ENCODE data around the gene KTN1.
A peak's percentile ranks its signal among the peaks of the same experiment; 100 is the strongest.

The KTN1 gene

DNA sequence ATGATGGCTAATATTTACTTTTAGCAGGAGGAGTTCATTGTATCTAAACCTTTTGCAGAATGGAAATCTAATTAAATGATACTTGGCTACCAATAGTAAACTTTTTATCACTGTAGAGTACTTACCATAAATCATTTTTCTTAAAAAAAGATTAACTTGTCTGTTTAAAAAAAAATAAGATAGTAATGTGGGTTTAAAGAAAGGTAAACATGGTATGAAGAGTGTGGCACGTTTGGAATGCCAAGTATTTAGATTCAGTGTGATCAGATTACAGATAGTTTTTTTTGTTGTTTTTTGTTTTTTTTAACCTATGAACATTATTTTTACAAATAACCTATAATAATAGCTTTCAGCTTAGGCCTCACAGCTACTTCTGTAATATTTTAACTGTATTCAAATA lies 25.8 kb downstream of the KTN1 start:
- peak; percentile 42 for DNase-seq (ENCODE audit: low read depth)

DNA sequence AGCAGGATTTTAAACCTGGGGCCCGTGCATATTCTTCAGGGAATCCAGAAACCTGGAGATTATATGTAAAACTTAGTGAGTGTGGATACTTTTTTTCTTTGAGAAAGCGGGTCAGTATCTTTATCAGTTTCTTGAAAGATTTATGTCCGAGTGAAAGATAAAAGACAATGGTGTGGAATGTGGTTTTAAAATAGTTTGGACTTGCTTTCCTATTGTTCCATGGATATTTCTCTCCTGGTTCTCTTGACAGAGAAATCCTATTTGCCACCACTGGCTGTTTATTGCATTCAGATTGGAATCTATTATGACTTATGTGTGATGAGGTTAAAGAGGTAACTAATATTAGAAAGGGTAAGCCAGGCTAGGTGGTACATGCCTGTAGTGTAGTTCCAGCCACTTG lies 27.4 kb downstream of the KTN1 start:
- DNase-seq (ENCODE audit: low read depth): no peak

DNA sequence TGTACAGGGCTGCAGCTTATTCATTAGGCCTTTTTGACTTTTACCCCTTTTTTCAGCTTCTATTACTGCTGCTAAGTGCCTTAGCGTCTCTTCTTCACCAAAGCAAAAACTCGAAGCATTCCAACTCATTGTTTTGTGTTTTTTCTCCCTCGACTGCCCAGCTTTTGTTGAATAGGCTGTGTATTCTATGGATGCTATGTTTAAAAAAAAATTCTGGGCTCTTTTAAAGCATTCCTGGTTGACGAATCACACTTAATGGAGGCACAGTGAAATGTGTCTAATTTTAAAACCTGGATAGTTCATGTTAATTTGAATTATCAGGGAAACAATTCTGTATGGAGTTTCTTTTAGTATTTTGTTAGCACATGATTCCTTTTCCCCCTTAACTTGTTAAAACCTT lies 29.7 kb downstream of the KTN1 start:
- DNase-seq (ENCODE audit: low read depth): peak; percentile 48

DNA sequence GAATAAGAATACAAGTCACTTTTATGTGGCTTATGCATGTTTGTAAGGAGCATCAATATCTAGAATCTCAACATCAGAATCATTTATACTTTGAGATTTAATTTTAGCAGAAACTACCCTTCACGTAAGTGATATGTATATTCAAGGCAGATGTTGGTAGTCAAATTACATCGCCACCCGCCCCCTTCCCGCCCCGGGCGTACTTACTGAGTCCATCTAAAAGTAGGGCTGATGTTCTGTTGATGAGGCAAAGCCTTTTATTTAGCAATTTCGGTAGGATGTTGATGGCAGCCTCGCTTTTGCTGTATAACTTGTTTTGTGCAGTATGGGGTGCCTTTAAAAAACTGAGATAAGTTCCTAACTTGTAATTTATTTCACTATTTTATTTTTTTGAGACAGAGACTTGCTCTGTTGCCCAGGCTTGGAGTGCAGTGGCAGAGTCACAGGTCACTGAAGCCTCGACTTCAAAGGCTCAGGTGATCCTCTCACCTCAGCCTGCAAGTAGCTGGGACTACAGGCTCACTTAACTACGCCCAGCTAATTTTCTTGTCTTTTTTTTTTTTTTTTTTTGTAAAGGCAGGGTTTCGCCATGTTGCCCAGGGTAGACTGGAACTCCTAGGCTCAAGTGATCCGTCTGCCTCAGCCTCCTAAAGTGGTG lies 30.8 kb downstream of the KTN1 start:
- DNase-seq (ENCODE audit: low read depth): no peak

DNA sequence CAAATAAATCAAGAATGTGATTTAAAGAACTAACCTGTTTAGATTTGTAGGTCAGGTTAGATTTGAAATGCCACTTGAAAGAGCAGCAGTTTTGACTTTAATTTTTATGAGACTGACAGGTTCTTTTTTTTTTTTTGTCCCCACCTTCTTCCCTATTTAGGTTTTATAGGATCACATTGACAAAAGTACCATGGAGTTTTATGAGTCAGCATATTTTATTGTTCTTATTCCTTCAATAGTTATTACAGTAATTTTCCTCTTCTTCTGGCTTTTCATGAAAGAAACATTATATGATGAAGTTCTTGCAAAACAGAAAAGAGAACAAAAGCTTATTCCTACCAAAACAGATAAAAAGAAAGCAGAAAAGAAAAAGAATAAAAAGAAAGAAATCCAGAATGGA lies 31.9 kb downstream of the KTN1 start:
- no peak for DNase-seq (ENCODE audit: low read depth)

DNA sequence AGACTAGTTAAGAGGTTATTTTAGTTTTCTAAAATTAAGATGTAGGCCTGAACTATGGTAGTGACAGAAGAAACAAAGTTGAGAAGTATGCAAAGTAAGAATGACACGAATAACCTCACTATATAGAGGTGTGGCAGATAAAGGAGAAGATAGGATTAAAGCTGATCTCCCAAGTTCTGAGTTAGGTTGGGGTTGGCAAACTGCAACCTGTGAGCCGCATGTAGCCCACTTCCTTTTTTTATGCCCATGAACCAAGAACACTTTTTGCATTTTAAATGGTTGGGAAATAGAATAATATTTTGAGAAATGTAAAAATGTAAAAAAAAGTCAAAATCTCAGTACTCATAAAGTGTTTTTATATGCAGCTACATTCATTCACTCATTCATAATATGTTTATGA lies 34.3 kb downstream of the KTN1 start:
- no peak for DNase-seq (ENCODE audit: low read depth)

DNA sequence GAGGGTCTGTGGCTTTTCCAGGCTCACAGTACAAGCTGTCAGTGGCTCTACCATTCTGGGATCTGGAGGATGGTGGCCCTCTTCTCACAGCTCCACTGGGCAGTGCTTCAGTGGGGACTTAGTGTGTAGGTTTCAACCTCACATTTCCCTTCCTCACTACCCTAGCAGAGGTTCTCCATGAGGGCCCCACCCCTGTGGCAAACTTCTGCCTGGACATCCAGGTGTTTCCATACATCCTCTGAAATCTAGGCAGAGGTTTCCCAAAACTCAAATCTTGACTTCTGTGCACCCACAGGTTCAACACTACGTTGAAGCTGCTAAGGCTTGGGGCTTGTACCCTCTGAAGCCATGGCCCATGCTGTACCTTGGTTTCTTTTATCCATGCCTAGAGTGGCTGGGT lies 40.3 kb downstream of the KTN1 start:
- DNase-seq (ENCODE audit: low read depth): no peak

DNA sequence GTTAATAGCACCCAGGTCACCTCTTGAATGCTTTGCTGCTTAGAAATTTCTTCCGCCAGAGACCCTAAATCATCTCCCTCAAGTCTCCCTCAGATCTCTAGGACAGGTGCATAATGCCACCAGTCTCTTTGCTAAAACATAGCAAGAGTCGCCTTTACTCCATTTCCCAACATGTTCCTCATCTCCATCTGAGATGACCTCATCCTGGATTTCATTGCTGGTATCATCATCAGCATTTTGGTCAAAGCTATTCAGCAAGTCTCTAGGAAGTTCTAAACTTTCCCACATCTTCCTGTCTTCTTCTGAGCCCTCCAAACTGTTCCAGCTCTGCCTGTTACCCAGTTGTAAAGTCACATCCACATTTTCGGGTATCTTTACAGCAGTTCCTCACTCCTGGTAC lies 41.0 kb downstream of the KTN1 start:
- no peak for DNase-seq (ENCODE audit: low read depth)

DNA sequence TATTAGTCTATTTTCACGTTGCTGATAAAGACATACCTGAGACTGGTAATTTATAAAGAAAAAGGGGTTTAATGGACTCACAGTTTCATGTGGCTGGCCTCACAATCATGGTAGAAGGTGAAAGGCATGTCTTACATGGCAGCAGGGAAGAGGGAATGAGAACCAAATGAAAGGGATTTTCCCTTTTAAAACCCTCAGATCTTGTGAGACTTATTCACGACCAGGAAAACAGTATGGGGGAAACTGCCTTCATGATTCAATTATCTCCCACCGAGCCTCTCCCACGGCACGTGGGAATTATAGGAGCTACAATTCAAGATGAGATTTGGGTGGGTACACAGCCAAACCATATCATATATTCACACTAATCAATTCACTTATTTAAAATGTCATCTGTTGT lies 41.4 kb downstream of the KTN1 start:
- no peak for DNase-seq (ENCODE audit: low read depth)

DNA sequence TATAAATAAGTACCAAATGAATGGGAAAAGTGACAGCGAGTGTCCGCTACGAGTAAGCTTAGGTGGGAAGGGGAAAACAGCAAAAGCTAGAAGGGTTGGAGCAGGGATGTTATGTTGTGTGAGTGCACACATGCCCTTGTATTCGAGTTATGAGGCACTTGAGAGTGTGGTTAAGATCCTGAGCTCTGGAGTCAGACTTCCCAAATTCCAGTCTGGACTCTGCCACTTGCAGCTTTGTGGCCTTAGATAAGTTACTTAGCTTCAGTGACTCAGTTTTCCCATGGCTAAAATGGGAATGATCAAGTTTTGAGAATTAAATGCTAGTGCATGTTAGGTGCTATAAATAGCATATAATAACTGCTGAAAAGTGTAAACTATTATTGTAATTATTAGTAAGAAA lies 44.9 kb downstream of the KTN1 start:
- DNase-seq (ENCODE audit: low read depth): no peak

DNA sequence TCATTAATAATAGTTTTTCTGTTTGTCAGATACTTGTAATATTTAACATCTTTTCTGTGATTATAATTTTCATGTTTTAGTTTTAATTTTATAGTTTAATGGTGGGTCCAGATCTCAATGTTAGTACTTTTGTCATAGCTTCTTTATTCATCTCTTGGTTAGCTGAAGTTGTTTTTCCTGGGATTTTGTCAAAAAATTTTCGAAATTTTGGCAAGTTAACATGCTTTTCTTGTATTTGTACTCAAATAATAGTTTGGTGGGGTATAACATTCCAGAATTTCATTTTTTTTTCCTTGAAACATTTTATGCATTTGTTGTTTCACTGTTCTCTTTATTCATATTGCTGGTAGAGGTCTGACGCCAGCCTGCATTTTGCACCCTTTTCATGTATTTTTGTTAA lies 45.5 kb downstream of the KTN1 start:
- no peak for DNase-seq (ENCODE audit: low read depth)

DNA sequence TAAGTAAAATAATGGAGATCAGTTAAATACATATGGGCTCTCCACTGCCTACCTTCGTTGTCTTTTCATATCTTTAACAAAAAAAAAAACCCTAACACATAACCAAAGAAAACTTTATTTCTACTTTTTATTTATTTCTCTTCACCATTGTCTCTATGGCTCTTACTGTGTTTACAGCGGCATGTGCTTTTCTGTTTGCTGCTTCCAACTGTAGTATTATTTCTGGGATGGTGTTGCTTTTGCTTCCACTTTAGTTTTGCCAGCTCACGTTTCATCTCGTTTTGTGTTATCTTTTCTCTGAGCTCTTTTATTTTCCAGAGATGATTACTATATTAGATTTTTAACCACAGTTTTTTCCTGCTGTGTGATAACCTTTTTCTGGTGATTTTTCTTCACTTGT lies 46.1 kb downstream of the KTN1 start:
- DNase-seq (ENCODE audit: low read depth): no peak

DNA sequence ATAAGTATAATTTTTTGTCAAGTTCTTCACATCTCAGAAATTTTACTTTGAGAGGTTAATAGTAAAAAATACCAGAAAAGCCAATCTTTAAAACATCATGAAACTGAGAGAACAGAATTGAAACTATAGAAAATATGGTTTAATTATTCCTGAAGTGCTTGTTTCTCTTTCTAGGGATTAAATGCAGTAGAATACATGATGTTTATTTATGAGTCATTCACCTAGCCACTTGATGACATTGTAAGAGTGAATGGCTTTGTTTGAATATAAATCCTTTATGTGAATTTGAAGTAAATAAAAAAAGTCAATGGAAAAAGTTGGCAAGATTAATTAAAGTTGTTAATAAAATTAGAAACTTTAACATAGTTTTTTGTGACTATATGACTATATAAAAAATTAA lies 48.4 kb downstream of the KTN1 start:
- DNase-seq (ENCODE audit: low read depth): peak; percentile 23

DNA sequence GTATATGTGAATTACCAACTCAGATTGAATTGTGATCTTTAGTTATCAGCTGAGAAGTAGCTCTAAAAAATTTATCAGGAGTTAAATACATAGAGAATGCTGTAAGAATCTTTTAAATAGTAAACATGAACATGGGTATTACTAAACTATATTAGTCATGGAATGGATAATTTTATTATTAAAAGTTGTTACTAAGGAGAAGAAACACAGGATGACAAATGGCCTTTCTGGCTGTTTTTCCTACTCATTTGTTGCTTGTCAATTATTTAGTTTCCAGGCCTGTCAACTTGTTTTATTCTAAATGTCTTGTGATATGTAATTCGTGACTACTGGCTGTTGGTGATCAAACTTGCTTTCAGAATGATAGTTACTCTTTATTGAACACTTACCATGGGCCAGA lies 58.7 kb downstream of the KTN1 start:
- no peak for DNase-seq (ENCODE audit: low read depth)

DNA sequence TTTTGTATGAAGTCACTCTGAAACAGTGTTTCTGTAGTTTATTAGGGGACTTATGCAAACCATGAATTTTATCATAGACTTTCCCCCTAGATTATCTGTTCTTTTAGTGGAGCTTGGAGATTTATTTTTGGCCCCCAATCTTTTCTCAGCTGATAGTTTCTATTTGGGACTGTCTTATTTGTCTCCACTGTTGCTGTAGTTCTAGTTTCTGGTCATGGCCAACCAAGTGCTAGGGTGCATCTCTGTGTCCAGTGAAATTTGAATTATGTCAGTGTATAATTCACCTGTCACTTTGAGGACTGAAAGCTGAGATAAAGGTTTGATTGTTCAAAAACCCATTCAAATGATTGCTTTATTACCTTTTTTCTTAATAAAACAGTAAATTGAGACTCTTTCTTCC lies 61.3 kb downstream of the KTN1 start:
- DNase-seq (ENCODE audit: low read depth): no peak

DNA sequence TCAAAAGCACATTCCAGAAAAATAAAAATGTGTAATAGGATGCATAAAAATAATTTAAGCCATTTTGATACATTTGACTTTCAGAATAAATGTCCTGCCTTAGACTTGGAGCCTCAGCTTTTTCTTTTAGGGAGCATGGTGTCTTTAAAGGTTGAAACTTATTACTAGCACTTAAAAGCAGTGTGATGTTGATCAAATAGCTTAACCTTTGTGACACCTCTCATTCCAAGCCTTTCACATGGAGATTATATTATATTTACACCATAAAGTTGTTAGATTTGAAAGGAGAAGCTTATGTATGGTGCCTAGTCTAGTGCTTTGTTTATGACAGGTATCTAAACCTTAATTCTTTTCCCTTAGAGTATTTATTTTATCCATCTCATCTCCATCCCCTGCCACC lies 61.9 kb downstream of the KTN1 start:
- no peak for DNase-seq (ENCODE audit: low read depth)

DNA sequence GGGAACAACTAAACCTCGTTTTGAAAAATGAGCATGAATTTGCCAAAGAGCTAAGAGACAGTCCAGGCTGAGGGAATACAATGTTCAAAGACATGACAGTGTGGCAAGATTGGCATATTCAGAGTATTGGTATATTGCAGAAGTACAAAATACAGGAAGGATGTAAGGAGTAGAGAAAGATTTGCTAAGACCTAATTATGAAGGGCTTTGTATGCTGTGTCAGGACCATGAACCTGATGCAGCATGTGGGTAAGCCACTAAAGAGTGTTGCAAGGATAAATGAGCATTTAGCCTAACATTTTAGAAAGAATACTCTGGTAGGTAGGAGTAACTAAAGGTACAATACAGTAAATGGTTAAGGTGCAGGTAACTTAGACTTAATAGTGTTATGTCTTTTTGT lies 65.1 kb downstream of the KTN1 start:
- DNase-seq (ENCODE audit: low read depth): no peak

DNA sequence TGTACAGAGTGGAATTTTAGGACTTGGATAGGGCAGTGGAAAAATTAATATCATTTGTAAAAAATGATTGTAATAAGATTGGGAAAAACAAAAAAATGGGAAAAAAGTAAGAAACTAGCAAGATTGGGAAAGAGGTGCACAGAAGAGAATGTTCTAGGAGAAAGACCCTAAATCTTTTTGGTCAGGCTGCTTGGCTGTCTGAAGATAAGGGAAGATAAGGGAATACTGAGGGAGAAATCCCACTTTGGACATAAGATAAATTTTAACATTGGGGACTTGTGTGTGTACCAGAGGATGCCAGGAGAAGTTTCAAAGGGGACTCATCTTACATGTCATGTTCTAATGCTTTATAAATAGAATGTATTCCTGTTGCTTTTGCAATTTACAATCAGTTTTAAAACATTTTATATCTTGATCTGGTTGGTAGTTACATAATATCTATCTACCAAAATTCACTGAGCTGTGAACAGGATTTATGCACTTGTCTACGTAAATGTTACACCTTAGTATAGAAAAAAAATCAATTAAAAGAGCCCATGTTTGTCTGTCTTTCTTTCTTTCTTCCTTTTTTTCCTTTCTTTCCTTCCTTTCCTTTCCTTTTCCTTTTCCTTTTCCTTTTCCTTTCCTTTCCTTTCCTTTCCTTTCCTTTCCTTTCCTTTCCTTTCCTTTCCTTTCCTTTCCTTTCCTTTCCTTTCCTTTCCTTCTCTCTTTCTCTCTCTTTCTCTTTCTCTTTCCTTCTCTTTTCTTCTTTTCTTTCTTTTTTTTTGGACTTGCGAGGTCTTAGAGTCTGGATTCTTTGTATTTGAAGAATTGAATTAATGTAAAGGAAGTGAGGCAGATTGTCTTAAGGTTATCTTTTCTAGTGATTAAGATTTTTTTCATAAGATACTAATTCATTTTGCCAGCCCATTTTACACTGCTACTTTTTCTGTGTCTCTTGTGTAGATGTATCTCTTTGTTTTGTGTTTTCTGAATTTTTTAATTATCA lies 66.1 kb downstream of the KTN1 start:
- DNase-seq (ENCODE audit: low read depth): no peak

DNA sequence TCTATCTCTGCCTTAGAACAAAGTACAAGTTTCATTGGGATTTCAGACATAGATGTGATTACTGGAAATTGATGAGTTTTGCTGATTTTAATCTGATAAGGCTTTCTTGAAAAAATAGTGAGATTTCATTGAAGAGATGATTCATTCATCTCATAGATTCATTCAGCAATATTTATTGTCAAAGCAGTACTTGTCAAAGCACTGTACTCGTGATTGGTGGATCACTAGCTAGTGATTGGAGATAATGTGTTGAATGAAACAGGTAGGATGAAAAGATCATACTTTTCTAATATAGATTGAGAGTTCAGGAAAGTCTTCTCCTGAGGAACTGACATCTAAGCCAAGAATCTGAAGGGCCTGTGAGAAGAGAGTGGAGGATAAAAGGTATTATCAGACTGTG lies 71.0 kb downstream of the KTN1 start:
- DNase-seq (ENCODE audit: low read depth): no peak

DNA sequence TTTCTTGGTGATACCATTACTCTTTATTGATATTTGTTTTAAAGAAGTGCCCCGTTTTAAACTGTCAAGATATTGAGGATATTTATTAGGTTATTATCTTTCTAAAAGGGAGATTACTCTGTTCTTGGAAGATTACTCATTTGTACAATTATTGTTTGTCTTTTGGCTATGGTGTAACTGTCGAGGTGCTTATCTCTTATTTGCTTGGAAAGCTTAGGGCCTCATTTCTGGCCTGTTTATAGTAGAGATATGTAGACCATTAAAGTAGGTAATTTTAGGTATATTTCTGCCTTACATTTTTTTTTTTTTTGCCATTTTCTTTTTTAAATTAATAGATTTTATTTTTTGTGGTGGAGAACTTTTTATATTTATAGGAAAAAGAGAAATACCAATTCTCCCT lies 74.2 kb downstream of the KTN1 start:
- no peak for DNase-seq (ENCODE audit: low read depth)

DNA sequence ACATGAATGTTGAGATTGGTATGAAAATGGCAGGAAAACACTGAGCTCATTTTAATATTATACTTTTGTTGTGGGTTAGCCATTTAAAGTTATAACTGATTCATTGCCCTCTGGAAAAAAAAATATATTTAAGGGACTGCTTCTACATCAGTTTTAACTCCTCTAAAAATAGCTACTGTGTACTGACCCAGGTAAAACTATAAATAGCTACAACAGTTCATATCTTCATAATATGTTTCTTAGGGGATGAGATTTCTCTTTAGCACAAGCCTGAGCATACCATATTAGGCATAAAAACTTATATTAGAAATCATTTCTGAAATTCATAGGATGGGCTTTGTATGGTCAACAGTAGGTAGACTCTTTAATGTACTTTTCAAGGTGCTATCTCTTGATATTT lies 81.0 kb downstream of the KTN1 start:
- no peak for DNase-seq (ENCODE audit: low read depth)

DNA sequence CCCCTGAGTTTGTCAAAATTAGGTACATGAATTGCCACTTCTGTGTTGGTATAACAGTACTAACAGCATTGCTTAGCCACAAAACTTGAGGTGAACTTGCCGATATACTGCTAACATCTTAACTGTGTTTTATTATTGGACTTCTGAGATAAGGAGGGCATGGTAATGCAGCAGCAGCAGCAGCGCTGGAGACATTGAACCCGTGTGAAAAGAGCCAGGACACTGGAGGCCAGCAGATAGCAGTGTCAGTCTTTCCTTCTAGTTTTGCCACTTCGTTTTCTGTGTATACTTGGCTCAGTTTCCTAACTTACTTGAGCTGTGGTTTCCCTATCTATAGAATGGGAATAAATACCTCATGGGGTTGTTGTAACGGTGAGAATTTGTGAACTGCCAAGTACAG lies 82.7 kb downstream of the KTN1 start:
- DNase-seq (ENCODE audit: low read depth): no peak

DNA sequence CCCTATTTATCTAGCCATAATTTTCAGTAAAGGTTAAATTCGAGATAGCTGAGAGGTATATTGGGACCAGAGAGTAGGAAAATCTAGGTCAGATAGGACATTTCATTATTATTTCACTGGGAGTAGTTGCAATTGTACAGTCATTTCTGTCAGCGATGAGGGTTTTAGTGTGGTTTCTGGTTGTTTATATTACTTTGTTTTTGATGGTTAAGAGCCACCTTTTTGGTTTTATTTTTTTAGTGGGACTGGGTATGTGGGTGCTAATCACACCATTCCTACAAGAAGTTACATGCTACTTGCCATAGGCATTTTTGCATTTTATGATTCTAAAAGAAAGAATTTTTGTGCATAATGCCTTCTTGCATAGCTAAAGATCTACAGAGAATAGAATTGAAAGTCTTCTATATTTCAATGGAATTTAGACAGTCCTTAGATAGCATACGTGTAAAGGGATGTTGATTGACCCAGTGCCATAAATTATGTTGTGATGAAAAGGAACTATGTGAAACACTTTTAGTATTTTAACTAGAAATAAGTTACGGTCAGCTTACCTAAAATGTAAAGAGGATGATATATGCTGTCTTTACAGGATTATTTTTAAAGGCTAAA lies 85.2 kb downstream of the KTN1 start:
- peak; percentile 11 for DNase-seq (ENCODE audit: low read depth)
